HG03025 (cell line): ENCODE measurements around the gene IFNG.

Experiments used
- ATAC-seq: cut with Tn5 transposase; IDR thresholded peaks from one replicate; pipeline ENCODE4 v1.9.1; 2021; ENCODE audit warnings: mild to moderate bottlenecking, moderate library complexity; ENCODE audit not compliant: unreplicated experiment, low FRiP score

The IFNG gene

GRCh38 chr12:68169213-68169889, 9.8 kb upstream of the IFNG start:
- ATAC-seq = no peak

GRCh38 chr12:68166317-68166831, 6.8 kb upstream of the IFNG start:
- ATAC-seq = no peak

GRCh38 chr12:68163560-68164081, 4.1 kb upstream of the IFNG start:
- no peak for ATAC-seq

DNA sequence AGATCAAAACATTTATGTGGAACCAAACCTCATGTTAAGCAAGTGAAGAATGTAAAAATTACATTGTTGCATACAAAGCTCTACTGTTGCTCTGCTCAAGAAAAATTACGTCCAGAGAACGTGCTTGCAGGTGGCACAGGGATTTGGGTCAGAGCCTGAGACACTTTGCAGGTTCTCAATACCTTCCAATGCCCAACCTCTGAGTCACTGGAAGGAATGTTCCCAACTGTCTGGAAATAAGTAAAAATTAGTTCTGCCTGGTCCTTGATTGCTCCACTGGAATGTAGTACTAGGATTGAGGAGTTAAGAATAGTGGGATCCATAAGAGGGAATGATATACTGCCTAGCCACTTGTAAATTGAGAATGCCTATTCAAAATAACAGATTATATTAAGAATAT, 2.8 kb upstream of the IFNG start:
- ATAC-seq = no peak

- ATAC-seq = no peak
Observed at GRCh38 chr12:68158432-68158831, 1.1 kb downstream of the IFNG start.

DNA sequence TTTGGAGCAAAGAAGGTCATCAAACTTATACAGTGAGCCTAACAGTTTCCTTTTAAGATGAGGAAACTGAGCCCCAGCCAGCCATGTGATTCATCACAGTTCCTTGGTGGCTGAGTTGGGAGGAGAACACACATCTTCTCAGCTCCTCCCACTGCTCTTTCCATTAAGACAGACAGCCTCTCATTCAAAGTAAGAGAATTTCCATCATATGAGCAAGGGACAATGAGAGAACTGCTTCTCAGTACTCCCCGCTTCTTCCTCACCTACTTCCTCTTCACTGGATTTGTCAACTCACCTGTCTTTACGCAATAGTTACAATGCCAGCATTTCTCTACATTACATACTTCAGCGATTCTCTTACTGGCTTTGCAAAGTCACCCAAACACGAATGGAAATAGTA, 2.2 kb downstream of the IFNG start:
- ATAC-seq = no peak

DNA sequence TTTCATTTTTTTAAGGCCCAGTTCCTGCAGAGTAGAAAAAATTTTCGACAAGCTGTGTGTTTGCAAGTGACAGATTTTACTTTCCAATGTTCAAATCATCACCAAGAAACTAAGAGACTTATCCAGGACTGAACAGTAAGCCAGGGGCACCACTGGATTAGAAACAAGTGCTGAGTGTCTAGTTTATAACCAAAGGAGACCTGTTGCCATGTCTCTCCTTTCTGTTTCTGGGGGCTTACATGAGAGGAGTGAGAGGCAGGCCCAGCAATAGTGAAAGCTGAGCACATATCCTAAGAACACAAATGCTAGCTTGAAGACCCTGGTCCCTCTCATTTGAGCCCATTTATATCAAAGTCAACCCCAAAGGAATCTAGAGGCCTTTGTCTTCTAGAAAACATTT, 2.9 kb downstream of the IFNG start:
- ATAC-seq = no peak

DNA sequence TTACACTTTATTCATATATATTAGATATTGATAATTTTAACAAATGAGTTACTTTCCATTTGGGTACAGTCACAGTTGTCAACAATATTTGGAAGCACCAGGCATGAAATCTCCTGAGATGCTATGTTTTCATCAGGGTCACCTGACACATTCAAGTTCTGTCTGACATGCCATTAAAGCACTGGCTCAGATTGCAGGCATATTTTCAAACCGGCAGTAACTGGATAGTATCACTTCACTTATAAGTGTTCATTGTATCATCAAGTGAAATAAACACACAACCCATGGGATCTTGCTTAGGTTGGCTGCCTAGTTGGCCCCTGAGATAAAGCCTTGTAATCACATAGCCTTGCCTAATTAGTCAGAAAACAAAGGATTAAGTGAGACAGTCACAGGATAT, 4.8 kb downstream of the IFNG start:
- no peak for ATAC-seq

- ATAC-seq = no peak
Observed at GRCh38 chr12:68148261-68148951, 11.1 kb downstream of the IFNG start.

DNA sequence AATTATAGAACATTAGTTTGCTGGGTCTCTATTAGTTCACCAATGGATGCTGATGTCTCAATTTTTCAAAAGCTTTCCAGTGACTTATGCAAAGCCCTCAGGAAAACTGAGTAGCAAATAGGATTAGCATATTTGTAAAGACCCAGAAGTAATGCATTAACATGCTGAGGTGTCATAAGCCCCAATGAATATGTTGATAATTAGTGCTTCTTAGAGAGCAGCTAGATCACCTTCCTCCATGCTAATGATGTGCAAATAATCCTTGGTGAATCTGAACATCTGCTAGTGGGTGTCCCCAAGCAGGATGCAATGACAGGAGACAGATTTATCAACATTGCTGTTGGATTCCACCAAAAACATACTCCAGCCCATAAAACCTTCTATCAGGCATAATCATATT, 19.0 kb downstream of the IFNG start:
- ATAC-seq = no peak

- ATAC-seq = no peak
Observed at GRCh38 chr12:68139941-68140340, 19.6 kb downstream of the IFNG start.

- ATAC-seq = no peak
Observed at GRCh38 chr12:68139001-68139400, 20.5 kb downstream of the IFNG start.

DNA sequence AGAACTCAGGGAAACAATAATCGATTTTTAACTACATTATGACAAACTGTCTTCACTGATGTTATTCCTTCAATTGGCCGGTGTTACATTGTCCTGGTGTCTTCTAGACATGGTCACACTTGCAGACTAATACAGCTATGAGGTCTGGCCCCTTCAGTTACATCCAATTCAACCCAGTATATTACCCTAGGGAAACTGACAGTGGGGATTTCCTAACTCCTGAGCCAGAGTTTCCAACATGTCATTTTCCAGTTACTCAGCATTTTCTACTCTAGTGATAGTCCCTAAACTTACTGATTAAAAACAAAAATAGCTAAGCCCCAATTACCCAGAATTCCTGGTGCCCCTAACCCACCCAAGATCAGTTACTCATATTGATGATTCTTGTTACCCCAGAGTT, 21.1 kb downstream of the IFNG start:
- no peak for ATAC-seq

- no peak for ATAC-seq
Observed at GRCh38 chr12:68137335-68137830, 22.2 kb downstream of the IFNG start.

- no peak for ATAC-seq
Observed at GRCh38 chr12:68135520-68135919, 24.0 kb downstream of the IFNG start.

- no peak for ATAC-seq
Observed at GRCh38 chr12:68131867-68132414, 27.6 kb downstream of the IFNG start.

DNA sequence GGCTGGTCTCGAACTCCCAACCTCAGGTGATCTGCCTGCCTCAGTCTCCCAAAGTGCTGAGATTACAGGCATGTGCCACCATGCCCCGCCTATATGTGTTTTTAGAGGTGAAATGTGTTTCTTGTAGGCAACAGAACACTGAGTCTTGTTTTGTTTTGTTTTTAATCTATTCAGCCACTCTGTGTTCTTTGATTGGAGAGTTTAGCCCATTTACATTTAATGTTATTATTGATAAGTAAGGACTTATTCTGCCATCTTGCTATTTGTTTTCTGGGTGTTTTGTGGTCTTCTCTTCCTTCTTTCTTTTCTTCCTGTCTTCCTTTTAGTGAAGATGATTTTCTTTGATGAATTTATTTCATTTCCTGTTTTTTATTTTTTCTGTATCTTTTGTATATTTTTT, 29.6 kb downstream of the IFNG start:
- ATAC-seq = no peak

DNA sequence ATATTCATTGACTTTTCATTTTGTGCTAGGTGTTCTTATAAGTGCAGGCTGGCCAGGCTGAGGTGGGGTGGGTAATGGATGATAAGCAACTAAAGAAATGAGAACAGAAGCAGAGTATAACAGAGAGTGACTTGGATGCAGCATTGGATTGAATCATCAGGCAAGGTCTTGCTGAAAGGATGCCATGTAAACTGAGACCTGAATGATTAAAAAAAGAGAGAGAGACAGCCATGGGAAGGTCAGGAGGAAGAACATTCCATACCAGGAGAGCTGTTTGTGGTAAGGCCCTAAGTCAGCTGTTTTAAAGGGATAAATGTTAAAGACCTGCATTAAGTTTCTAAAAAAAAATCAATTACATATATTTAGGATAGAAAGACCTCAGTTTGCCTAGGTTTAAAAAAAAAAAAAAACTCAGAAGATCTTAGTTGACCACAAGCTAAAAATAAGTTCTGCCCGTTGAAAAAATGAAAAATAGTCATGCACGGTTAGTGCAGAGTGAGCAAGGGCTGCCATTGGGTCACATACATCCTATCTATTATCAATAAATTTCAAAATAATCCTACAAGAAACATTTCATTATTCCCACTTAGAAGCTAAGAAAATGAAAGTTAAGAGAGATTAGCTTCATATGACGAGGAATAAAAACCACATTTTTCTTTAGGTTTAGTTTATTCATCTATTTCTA, 37.2 kb downstream of the IFNG start:
- no peak for ATAC-seq

DNA sequence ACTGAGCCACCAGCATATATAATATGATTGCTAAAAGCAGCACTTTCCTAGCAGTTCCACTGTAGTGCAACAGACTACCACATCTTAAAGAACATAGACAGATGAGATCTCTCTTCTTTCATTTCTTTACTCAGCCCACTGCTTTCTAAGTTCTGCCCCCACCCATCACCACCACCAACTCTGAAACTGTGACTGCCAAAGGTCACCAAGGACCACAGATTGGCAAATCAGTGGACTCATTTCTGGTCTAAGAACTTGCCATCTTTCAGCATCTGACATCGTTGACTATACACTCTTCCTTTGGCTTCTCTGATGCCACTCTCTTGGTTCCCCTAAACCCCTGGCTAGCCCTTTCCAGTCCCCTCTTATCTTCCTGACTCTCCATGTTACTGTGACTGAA, 38.4 kb downstream of the IFNG start:
- no peak for ATAC-seq

GRCh38 chr12:68119724-68120211, 39.8 kb downstream of the IFNG start:
- ATAC-seq = peak; percentile 88

DNA sequence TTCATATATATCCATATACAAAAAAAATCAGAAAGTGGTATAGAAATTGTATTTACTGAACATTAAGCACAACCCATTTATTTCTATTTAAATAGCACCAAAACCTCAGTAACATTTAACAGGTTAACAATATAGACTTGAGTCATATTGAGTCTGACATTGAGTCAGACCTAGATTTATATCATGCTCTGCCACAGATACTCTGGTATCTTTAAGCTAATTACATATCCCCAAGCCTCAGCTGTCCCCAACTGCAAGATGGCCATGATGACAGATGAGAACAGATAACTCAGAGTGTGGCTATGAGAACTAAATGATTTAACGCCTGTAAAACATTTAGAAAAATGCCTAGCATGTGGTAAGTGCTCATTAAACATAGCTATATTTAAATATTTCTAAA, 40.3 kb downstream of the IFNG start:
- ATAC-seq = peak; percentile 48
